Measurements from ENCODE around the gene UBA1. TPM values are rescaled to one million over a fixed set of nuclear protein-coding genes. Genes with fewer than 3 reads are reported as not detected.

Gene UBA1
- 176 and 202 TPM in 2 replicates for total RNA-seq (2012; rRNA removed)

DNA sequence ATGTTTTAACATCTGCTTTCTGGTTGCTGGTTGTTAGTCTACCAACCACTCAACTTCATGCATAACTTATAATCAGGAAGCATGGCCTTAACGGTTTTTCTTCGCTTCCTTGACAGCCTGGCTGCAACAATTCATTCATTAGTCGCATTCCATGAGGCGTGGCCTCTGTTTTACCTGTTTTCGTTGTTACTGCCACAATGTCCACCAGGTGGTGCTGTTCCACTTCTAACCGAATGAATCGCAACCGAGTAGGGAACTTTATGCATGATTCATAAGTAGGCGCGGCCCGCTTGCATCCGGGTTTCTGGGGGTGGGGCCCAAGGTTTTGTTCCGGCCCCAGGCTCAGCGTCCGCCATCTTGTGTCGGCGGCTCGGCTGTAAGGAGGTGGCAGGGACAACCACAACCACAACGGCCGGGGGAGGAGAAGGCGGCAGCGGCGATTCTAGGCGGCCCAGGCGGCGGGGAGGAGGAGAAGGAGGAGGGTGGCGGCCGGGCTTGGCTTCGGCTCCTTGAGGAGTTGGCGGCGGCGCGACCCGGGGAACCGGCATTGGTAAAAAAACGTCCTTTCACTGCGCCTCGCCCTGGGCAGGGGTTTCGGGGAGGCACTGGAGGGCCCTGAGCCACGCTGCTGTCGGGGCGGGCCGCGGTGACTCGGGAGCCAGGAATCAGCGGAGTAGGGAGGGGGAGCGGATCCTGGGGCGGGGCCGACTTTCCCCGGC lies at the start of gene UBA1:
Gene UBA1, plus strand, starts transcription at position 355 of the 719 bp plus-strand sequence. CDS start 4,974 bp downstream, outside the sequence.
- H3K9ac ChIP-seq (ENCODE audit: low read depth, low read length) = peak within 1 kb of the TSS; percentile 99

DNA sequence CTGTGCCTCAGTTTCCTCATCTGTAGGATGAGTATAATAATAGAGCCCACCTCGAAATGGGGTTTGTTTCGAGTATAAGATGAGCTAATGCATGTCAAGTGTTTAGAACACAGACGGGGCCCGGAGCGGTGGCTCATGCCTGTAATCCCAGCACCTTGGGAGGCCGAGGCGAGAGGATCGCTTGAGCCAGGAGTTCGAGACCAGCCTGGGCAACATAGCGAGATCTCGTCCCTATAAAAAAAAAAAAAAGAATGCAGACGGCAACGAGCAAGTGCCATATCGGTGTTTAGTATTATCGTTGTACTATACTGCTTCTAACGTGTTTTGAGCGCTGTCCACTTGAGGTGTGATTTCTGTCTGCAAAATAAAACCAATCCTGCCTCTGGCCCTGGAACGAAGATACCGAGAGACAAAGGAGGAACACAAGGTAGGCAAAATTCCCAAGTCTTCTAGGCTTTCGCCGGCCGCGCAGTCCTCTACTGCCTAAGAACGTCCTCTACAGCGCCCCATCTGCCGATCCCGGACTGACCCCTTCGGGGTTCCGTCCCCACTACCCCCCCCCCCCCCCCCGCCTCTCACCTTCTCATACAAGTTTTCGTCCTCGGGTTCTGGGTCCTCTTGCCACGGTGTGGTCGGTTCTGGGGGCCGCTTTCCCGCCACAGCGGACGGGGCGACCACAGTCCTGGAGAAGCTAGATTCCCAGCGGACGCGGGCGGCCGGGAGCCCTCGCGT lies 49.6 kb upstream of the UBA1 start:
- Histone ChIP-seq H3K9me3 (replicated peaks; ENCODE audit: low read length) (no peaks in the 10 kb centered on the region), H3K9ac (ENCODE audit: low read depth, low read length) (peak overlapping the region; percentile 84), H3K4me1 (ENCODE audit: control insufficient read depth, insufficient read depth, low read length) (no peaks in the 10 kb centered on the region), H3K36me3 (ENCODE audit: insufficient read depth, low read length) (peaks cover 8% of the 10 kb centered on the region), H3K4me2 (ENCODE audit: low read length) (peak overlapping the region; percentile 81), H3K27me3 (ENCODE audit: control insufficient read depth, insufficient read depth, low read length) (peaks cover 10% of the 10 kb centered on the region), H3K4me3 (ENCODE audit: low read length) (peak overlapping the region; percentile 79)

More for the DNA sequence above, at the start of gene UBA1:
- Histone ChIP-seq H3K27me3 (ENCODE audit: control insufficient read depth, insufficient read depth, low read length) (no peaks in the 10 kb centered on the region), H3K4me2 (ENCODE audit: low read length) (peak within 1 kb of the TSS; percentile 90), H3K9me3 (replicated peaks; ENCODE audit: low read length) (no peaks in the 10 kb centered on the region), H3K4me1 (ENCODE audit: control insufficient read depth, insufficient read depth, low read length) (peaks cover 40% of the 10 kb centered on the region), H3K36me3 (ENCODE audit: insufficient read depth, low read length) (peaks cover 28% of the 10 kb centered on the region), H3K4me3 (ENCODE audit: low read length) (peak within 1 kb of the TSS; percentile 94)

DNA sequence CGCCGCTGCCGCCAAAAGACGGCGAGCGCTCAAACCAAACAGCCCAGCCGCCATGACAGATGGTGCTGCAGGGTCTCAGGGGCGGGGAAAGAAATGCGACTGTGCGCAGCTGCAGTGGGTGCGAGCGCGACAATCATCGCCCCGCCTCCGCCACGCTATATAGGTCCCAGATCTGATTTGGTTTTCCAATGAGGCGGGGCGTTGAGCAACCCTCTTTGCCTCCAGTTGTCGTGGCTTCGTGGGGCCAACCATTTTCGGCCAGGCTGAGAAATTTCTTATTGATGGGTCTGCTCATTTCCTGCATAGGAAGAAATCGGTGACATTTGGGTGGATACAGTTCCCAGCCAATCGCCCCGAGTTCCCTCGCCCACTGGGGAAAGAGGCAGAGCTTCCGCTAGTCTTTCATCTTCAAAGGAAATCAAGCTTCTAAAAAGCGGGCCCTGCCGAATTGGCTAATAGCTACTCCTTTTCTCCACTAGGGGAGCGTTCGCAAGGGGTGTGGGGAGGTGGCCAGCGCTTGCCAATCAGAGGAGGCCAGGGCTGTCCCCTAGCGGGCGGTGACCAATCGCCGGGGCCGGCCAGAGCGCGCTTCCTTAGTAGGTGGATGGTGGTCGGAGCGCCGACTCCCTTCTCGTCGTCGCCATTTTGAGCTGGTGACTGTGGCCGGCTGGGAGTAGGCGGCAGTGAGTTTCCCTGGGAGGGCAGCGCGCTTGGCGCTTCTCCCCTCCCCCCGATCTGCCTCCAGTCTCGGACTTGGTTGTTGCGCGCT lies 48.8 kb upstream of the UBA1 start, which contains the start of the genes NDUFB11 and RBM10:
Gene NDUFB11, minus strand, starts transcription at position 77 of the 769 bp plus-strand sequence. Its CDS starts 23 bp downstream, at position 54.
Gene RBM10, plus strand, starts transcription at position 596 of the 769 bp plus-strand sequence. CDS start 2,261 bp downstream, outside the sequence.
- Histone ChIP-seq H3K36me3 (ENCODE audit: insufficient read depth, low read length) (peaks cover 8% of the 10 kb centered on the region), H3K4me3 (ENCODE audit: low read length) (peak within 1 kb of the TSS; percentile 79), H3K9me3 (replicated peaks; ENCODE audit: low read length) (no peaks in the 10 kb centered on the region), H3K4me2 (ENCODE audit: low read length) (peak within 1 kb of the TSS; percentile 84), H3K27me3 (ENCODE audit: control insufficient read depth, insufficient read depth, low read length) (peaks cover 7% of the 10 kb centered on the region), H3K9ac (ENCODE audit: low read depth, low read length) (peak within 1 kb of the TSS; percentile 84), H3K4me1 (ENCODE audit: control insufficient read depth, insufficient read depth, low read length) (no peaks in the 10 kb centered on the region)

DNA sequence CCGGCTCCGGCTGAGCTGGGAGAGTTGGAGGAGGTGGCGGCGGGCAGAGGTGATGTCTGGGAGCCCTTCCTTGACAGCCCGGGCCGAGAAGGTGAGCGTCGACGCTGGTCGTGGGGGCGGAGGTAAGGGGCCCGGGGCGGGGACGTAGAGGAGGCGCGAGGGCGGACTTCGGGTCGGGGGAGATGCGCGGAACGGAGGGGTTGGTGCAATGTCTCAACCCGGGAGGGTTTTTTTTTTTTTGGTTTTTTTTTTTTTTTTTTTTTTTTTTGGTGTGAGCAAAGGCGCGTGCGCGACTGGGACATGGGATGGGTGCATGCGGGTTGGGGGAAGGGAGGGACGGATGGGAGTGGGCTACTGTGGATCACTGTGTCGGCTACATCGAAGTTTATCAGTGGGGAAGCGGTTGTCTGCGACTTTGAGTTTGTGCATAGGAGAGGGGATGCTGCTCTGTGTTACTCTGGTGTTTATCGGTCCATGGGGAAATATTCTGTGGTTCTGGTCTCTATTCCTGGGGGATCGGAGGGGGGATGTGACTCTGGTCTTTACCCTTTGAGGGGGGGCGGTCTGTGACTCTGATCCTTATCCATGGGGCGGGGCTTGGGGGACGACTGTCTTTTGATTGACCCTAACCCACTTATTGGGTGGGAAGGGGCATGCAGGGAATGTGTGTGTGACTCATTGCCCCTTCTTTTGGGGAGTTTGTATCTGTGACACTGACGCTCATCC lies 48.1 kb upstream of the UBA1 start:
- Histone ChIP-seq H3K9me3 (replicated peaks; ENCODE audit: low read length) (no peaks in the 10 kb centered on the region), H3K36me3 (ENCODE audit: insufficient read depth, low read length) (peaks cover 8% of the 10 kb centered on the region), H3K4me1 (ENCODE audit: control insufficient read depth, insufficient read depth, low read length) (no peaks in the 10 kb centered on the region), H3K27me3 (ENCODE audit: control insufficient read depth, insufficient read depth, low read length) (no peaks in the 10 kb centered on the region), H3K9ac (ENCODE audit: low read depth, low read length) (peak overlapping the region; percentile 84), H3K4me2 (ENCODE audit: low read length) (peak overlapping the region; percentile 84), H3K4me3 (ENCODE audit: low read length) (peak overlapping the region; percentile 79)

DNA sequence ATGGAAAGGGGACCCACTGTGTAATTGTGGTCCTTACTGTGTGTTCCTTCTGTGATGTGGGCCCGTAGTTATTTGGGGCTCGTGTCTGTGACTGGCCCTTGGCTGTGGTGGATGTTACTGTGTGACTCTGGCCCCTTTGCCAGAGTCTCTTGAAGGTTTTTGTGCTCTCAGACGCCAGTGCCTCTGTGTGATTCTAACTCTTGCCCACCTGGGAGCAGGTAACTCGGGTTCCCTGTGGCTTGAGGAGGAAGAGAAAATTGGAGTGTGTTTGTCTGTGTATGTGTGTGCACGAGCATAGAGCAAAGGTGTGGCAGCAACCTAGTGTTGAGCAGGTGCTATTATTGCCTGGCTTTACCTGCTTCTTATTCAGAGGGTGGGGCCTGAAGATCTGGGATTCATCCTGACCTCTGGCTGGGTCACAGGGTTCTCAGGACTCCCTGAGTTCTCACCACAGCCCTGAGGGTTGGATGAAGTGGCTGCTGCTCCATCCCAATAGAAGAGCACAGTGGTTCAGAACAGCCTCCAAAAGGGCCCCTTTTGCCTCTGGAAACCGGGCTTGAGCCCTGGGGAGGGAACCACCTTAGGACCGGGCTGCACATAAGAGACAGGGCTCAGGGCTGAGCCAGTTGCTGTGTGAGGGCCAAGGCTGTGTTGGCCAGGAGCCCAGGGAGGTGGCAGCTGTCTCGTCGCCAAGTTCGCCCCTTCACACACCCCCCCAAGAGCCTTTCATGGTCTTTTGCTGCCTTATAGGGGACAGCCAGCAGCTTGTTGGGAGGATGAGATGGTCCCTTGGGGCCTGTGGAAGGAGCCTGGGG lies 47.3 kb upstream of the UBA1 start:
- Histone ChIP-seq H3K9me3 (replicated peaks; ENCODE audit: low read length) (no peaks in the 10 kb centered on the region), H3K4me2 (ENCODE audit: low read length) (peak overlapping the region; percentile 84), H3K9ac (ENCODE audit: low read depth, low read length) (peak overlapping the region; percentile 84)

DNA sequence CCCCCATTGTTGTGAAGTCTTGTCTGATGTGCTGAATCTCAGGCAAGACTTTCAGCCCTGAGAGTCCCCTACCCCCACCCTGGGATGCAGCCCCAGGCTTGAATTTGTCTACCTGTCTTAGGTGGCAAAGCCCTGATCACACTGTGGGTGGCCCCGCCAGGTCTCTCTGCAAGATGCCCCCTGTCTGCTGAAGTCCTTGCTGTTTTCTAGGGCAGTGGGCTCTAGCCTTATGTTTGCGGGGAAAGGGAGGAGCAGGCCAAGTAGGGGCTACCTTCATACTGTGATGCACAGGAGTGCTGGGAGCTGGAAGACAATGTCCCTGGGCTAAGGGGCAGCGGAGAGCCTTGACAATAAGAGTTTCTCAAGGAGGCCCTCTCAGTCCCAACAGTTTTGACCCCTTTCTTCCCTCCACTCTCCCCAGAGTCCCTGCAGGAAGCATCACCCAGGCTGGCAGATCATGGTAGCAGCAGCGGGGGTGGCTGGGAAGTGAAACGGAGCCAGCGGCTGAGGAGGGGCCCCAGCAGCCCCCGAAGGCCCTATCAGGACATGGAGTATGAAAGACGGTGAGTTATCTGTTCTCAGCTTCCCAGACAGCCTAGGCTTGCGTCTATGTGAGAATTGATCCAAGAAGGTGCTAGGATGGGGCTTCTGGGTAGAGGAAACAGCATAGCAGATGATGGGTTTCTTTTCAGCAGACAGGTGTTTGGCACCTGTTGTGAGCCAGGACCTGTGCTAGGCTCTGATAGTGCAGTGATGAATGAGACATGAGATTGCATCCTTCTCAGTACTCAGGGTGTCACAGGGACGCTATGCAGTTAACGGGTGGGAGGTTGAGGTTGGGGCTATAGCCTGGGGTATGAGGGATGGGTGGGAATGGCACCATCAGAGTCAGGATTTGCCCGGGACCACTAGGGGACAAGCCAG lies 46.4 kb upstream of the UBA1 start:
- peaks cover 6% of the 10 kb centered on the region for H3K36me3 ChIP-seq (ENCODE audit: insufficient read depth, low read length)
- peak overlapping the region; percentile 84 for H3K9ac ChIP-seq (ENCODE audit: low read depth, low read length)
- no peaks in the 10 kb centered on the region for H3K9me3 ChIP-seq (replicated peaks; ENCODE audit: low read length)
- no peaks in the 10 kb centered on the region for H3K4me1 ChIP-seq (ENCODE audit: control insufficient read depth, insufficient read depth, low read length)
- peak overlapping the region; percentile 84 for H3K4me2 ChIP-seq (ENCODE audit: low read length)
- H3K4me3 ChIP-seq (ENCODE audit: low read length) = peak overlapping the region; percentile 79
- no peaks in the 10 kb centered on the region for H3K27me3 ChIP-seq (ENCODE audit: control insufficient read depth, insufficient read depth, low read length)

More for the DNA sequence above, 47.3 kb upstream of the UBA1 start:
- Histone ChIP-seq H3K36me3 (ENCODE audit: insufficient read depth, low read length) (peaks cover 8% of the 10 kb centered on the region), H3K4me3 (ENCODE audit: low read length) (peak overlapping the region; percentile 79), H3K4me1 (ENCODE audit: control insufficient read depth, insufficient read depth, low read length) (no peaks in the 10 kb centered on the region), H3K27me3 (ENCODE audit: control insufficient read depth, insufficient read depth, low read length) (no peaks in the 10 kb centered on the region)

DNA sequence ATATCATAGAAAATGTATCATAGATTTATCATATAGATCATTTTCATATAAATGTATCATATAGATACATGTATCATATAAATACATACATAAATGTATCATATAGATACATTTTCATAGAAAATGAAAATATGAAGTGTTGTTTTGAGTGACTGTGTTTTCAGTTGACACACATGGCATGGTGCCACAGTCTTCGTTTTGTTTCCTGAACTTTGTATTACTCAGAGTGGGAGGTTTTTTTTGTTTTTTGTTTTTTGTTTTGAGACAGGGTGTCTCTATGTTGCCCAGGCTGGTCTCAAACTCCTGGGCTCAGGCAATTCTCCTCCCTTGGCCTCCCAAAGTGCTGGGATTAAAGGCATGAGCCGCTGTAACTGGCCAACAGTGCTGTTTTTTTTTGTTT lies 44.7 kb upstream of the UBA1 start:
- Histone ChIP-seq H3K4me2 (ENCODE audit: low read length) (no peak overlapping the region), H3K27me3 (ENCODE audit: control insufficient read depth, insufficient read depth, low read length) (no peaks in the 10 kb centered on the region), H3K9ac (ENCODE audit: low read depth, low read length) (no peak overlapping the region), H3K4me3 (ENCODE audit: low read length) (no peak overlapping the region), H3K4me1 (ENCODE audit: control insufficient read depth, insufficient read depth, low read length) (no peaks in the 10 kb centered on the region), H3K9me3 (replicated peaks; ENCODE audit: low read length) (no peaks in the 10 kb centered on the region), H3K36me3 (ENCODE audit: insufficient read depth, low read length) (no peaks in the 10 kb centered on the region)

DNA sequence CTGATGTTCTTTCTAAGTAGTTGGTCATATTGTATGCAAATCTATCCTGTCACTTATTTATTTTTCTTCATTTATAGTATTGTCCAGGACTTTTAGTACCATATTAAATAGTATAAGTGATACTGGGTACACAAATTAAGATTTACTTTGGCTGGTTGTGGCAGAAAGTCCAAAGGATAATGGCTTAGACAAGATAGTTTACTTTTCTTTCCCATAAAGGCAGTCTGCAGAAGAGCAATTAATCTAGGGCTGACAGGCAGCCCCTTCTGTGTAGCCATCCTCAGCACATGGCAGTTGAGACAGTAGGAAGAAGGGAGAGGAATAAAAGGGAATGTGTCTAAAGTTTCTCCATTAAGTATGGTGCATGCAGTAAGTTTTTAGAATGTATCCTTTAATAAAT lies 42.2 kb upstream of the UBA1 start:
- H3K4me3 ChIP-seq (ENCODE audit: low read length) = no peak overlapping the region
- no peak overlapping the region for H3K4me2 ChIP-seq (ENCODE audit: low read length)
- H3K9me3 ChIP-seq (replicated peaks; ENCODE audit: low read length) = no peaks in the 10 kb centered on the region
- H3K4me1 ChIP-seq (ENCODE audit: control insufficient read depth, insufficient read depth, low read length) = no peaks in the 10 kb centered on the region
- H3K36me3 ChIP-seq (ENCODE audit: insufficient read depth, low read length) = peaks cover under 1% of the 10 kb centered on the region
- H3K9ac ChIP-seq (ENCODE audit: low read depth, low read length) = no peak overlapping the region
- no peaks in the 10 kb centered on the region for H3K27me3 ChIP-seq (ENCODE audit: control insufficient read depth, insufficient read depth, low read length)

DNA sequence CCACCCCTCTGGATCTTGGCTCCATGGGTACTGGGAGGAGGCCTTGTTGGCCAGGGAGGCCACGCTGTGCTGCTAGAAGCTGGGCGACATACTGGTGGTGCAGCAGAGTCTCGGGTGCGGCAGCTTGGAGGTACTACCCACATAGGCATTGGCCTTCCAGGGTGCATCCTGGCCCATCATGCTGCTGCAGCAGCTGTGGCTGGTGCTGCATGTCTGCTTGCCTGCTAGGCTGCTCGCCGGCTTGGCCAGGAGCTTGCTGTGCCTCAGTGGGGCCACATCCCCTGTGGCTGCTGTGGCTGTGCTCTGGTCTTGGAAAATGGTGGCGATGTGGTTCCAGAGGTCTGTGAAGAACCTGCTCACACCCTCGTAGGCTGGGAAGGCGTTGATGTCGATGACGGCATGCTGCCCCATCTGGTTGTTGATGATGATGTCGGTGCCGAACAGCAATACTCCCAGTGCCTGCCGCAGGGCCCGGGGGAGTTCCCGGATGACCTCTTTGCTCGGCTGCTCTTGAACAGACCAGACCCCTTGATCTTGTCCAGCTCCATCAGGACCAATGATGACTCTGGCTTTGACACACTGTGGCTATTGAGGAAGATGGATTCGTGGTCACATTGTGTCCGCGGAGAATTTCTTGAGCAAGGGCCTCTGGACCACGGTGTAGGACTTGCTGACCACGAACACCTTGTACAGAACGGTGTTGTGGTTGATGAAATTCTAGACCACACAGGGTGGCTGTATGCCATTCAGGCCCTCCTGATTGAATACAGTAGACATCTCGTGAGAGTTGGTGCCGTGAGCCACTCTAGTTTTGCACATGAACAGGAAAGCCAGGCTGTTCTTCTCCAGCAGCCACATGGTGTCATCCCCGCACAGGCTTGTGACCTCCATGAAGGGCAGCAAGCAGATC lies 36.8 kb upstream of the UBA1 start:
- Histone ChIP-seq H3K36me3 (ENCODE audit: insufficient read depth, low read length) (peaks cover 6% of the 10 kb centered on the region), H3K27me3 (ENCODE audit: control insufficient read depth, insufficient read depth, low read length) (no peaks in the 10 kb centered on the region), H3K4me3 (ENCODE audit: low read length) (no peak overlapping the region)

More for the DNA sequence above, 36.8 kb upstream of the UBA1 start:
- Histone ChIP-seq H3K9me3 (replicated peaks; ENCODE audit: low read length) (no peaks in the 10 kb centered on the region), H3K4me2 (ENCODE audit: low read length) (no peak overlapping the region), H3K4me1 (ENCODE audit: control insufficient read depth, insufficient read depth, low read length) (no peaks in the 10 kb centered on the region), H3K9ac (ENCODE audit: low read depth, low read length) (no peak overlapping the region)

Data from skeletal muscle satellite cell (primary cell).